Breast epithelium (tissue), 4 donors: ENCODE results near the gene GSTM2. TPM values are rescaled to one million over a fixed set of nuclear protein-coding genes. Genes with fewer than 3 reads are reported as not detected.
A peak's percentile ranks its signal among the peaks of the same experiment; 100 is the strongest.

Experiments used
- DNase-seq, 2 donors: peaks; one replicate each; pipeline ENCODE4 v3.0.0-alpha.2; 2019; ENCODE audit warnings: low spot score in 2 of 2
- H3K27ac ChIP-seq, 2 donors: fragments of 200-600 bp; sonication (generic) in 1 of 2; one replicate each; pipeline ENCODE4 v1.5.1; 2016 to 2019; ENCODE audit warnings: mild to moderate bottlenecking in 1 of 2
- H3K27me3 ChIP-seq, 2 donors: fragments of 200-600 bp; sonication (generic) in 1 of 2; one replicate each; pipeline versions ENCODE4 v1.5.1 to v1.6.0; 2017 to 2019; ENCODE audit warnings: control low read depth in 1 of 2, mild to moderate bottlenecking in 1 of 2
- H3K36me3 ChIP-seq: fragments of 200-600 bp; one replicate; pipeline ENCODE4 v1.5.1; 2019
- H3K4me1 ChIP-seq, 2 donors: fragments of 200-600 bp; sonication (generic); one replicate each; pipeline ENCODE4 v1.5.1; 2016 to 2019; ENCODE audit warnings: control low read depth in 1 of 2
- H3K4me3 ChIP-seq, 3 donors: fragments of 200-600 bp; sonication (generic); 1 replicate in 2 of 3; 2 replicates in 1 of 3; pipeline ENCODE4 v1.5.1; 2016 to 2019; ENCODE audit warnings: mild to moderate bottlenecking in 3 of 3, moderate library complexity in 2 of 3
- H3K9me3 ChIP-seq, 2 donors: fragments of 200-600 bp; sonication (generic) in 1 of 2; one replicate each; pipeline ENCODE4 v1.5.1; 2016 to 2019; ENCODE audit warnings: control low read depth in 1 of 2
- CTCF ChIP-seq, 3 donors: fragments of 450-650 bp; IDR thresholded peaks; one replicate each; pipeline ENCODE4 v1.5.1; 2016 to 2017; ENCODE audit warnings: antibody characterized with exemption in 3 of 3, mild to moderate bottlenecking in 3 of 3, moderate library complexity in 3 of 3
- POLR2A ChIP-seq: fragments of 450-650 bp; IDR thresholded peaks from one replicate; pipeline ENCODE4 v1.6.1; 2016; ENCODE audit warnings: antibody characterized with exemption, mild to moderate bottlenecking, moderate library complexity
- POLR2AphosphoS5 ChIP-seq, 3 donors: sonication (generic); formaldehyde crosslinking; IDR thresholded peaks; one replicate each; pipeline ENCODE4 v1.6.1; 2017; ENCODE audit warnings: antibody characterized with exemption in 3 of 3
- intact Hi-C: fragments of 100-400 bp; cut with DNase I; formaldehyde crosslinking; loops from one replicate; pipeline ENCODE4 v1.15.1; 2023; ENCODE audit warnings: low total_unique reads
- total RNA-seq, 3 donors: library from RNA; depleted of rRNA; stranded (reverse); fragments of >200 nt; gene quantifications; one replicate each; pipeline ENCODE4 v1.1.0, GENCODE V29; 2016

The GSTM2 gene
- total RNA-seq, 3 donors from 2014 or later, result 47.8 to 93.4 (median 66.5) TPM

- H3K4me3 ChIP-seq, result no peak overlapping the region
- no peaks in the 10 kb centered on the region for H3K36me3 ChIP-seq
- H3K27me3 ChIP-seq, result no peaks in the 10 kb centered on the region
- intact Hi-C loops, result no loop called here
- no peaks in the 10 kb centered on the region for H3K9me3 ChIP-seq
- no peak for DNase-seq
- no peaks in the 10 kb centered on the region for H3K4me1 ChIP-seq
- no peak for TF ChIP-seq CTCF (IDR thresholded peaks at IDR 0.05)
- TF ChIP-seq POLR2A, result no peak
- TF ChIP-seq POLR2AphosphoS5 (IDR thresholded peaks at IDR 0.05), result no peak
- no peak overlapping the region for H3K27ac ChIP-seq
These were observed 45.8 kb downstream of the GSTM2 start for GRCh38 chr1:109713636-109714035.

- no peak overlapping the region for H3K27ac ChIP-seq
- no peaks in the 10 kb centered on the region for H3K4me1 ChIP-seq
- no peak for DNase-seq
- H3K36me3 ChIP-seq, result no peaks in the 10 kb centered on the region
- intact Hi-C loops, result no loop called here
- H3K27me3 ChIP-seq, result no peaks in the 10 kb centered on the region
- H3K4me3 ChIP-seq, result no peak overlapping the region
- no peaks in the 10 kb centered on the region for H3K9me3 ChIP-seq
- TF ChIP-seq POLR2AphosphoS5 (IDR thresholded peaks at IDR 0.05), result no peak
- no peak for TF ChIP-seq POLR2A
- TF ChIP-seq CTCF (IDR thresholded peaks at IDR 0.05), result no peak
These were observed 47.0 kb downstream of the GSTM2 start for GRCh38 chr1:109714661-109715372.

GRCh38 chr1:109716121-109716520 is 48.3 kb downstream of the GSTM2 start:
- TF ChIP-seq POLR2A (no peak), POLR2AphosphoS5 (IDR thresholded peaks at IDR 0.05) (no peak), CTCF (IDR thresholded peaks at IDR 0.05) (no peak)

GRCh38 chr1:109716570-109717090 is 48.8 kb downstream of the GSTM2 start:
- Histone ChIP-seq H3K4me1 (no peaks in the 10 kb centered on the region), H3K27me3 (no peaks in the 10 kb centered on the region), H3K9me3 (no peaks in the 10 kb centered on the region), H3K27ac (peak overlapping the region; percentile 42 to 43), H3K4me3 (no peak overlapping the region), H3K36me3 (no peaks in the 10 kb centered on the region)
- no peak for DNase-seq
- intact Hi-C loops, result no loop called here
- TF ChIP-seq POLR2A (no peak), CTCF (IDR thresholded peaks at IDR 0.05) (no peak), POLR2AphosphoS5 (IDR thresholded peaks at IDR 0.05) (no peak)

More at GRCh38 chr1:109716121-109716520, 48.3 kb downstream of the GSTM2 start:
- H3K9me3 ChIP-seq, result no peaks in the 10 kb centered on the region
- H3K4me3 ChIP-seq, result no peak overlapping the region
- no peaks in the 10 kb centered on the region for H3K27me3 ChIP-seq
- H3K36me3 ChIP-seq, result no peaks in the 10 kb centered on the region
- no peaks in the 10 kb centered on the region for H3K4me1 ChIP-seq
- DNase-seq, result no peak
- intact Hi-C loops, result no loop called here
- H3K27ac ChIP-seq, result peak overlapping the region in 1 of 2 donors; percentile 43

GRCh38 chr1:109717729-109718128 is 49.9 kb downstream of the GSTM2 start:
- no peak overlapping the region for H3K4me3 ChIP-seq
- H3K27ac ChIP-seq, result no peak overlapping the region
- H3K36me3 ChIP-seq, result no peaks in the 10 kb centered on the region
- TF ChIP-seq POLR2A (no peak), CTCF (IDR thresholded peaks at IDR 0.05) (no peak), POLR2AphosphoS5 (IDR thresholded peaks at IDR 0.05) (no peak)
- H3K27me3 ChIP-seq, result no peaks in the 10 kb centered on the region
- H3K4me1 ChIP-seq, result no peaks in the 10 kb centered on the region
- no peaks in the 10 kb centered on the region for H3K9me3 ChIP-seq
- intact Hi-C loops, result no loop called here
- no peak for DNase-seq
